HG03558 (cell line): Measurements from ENCODE around the gene DDX52.
"Not testable (repeated sequence)": the region's sequence is repeated elsewhere in the genome, so short reads cannot be mapped to it uniquely, and the experiment has no call there.

Source experiments
- ATAC-seq: cut with Tn5 transposase; IDR thresholded peaks from one replicate; pipeline ENCODE4 v1.9.1; 2021; ENCODE audit warnings: moderate number of reproducible peaks; ENCODE audit not compliant: unreplicated experiment; ENCODE audit errors: extremely low read depth

Gene DDX52, protein sequence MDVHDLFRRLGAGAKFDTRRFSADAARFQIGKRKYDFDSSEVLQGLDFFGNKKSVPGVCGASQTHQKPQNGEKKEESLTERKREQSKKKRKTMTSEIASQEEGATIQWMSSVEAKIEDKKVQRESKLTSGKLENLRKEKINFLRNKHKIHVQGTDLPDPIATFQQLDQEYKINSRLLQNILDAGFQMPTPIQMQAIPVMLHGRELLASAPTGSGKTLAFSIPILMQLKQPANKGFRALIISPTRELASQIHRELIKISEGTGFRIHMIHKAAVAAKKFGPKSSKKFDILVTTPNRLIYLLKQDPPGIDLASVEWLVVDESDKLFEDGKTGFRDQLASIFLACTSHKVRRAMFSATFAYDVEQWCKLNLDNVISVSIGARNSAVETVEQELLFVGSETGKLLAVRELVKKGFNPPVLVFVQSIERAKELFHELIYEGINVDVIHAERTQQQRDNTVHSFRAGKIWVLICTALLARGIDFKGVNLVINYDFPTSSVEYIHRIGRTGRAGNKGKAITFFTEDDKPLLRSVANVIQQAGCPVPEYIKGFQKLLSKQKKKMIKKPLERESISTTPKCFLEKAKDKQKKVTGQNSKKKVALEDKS

DNA sequence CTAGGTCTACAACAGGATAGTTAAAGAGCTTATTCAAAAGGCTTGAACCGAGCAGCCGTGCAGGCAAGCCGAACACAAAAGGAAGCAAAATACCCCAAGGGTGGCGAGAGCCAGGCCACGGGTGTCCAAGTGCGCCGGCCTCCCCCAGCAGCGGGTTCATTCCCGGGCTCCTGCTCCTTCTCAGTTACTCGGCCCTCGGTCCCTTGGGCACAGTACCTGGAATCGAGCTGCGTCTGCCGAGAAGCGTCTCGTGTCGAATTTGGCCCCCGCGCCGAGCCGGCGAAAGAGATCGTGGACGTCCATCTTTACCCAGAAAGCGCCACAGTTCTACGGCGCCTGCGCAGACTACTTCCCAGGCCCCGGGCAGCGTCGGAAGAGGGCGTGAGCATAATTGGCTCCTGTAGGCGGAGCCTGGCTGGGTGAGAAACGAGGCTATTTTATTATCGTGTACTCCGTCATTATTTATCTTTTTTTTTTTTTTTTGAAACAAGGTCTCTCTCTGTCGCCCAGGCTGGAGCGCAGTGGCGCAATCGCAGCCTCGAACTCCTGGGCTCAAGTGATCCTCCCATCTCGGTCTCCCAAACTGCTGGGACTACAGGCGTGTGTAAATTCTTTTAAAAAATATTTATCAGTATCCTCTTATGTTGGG, at the start of gene DDX52:
TSS of gene DDX52 (minus strand) at position 329 of the 649 bp plus-strand sequence. CDS start at position 303, 26 bp downstream.
- ATAC-seq, result no peak

DNA sequence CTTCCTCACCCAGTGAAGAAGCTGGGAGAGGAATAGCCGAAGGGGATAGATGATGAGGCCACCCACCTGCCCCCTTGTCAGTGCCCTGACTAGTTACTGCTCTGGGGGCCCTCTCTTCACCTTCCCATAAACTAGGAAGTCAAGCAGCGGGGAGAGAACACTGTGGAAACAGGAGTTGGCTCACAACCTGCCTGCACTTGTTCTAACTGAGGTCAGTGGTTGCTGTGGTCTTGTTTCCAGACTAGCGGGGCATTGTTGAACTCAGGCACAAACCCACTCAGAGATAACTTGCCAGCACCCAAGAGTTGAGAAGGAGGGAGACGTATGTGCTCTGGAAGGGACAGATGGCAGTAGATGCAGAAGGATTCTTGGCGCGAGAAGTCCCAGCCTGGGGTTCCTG, 48.6 kb upstream of the DDX52 start:
- no peak for ATAC-seq

DNA sequence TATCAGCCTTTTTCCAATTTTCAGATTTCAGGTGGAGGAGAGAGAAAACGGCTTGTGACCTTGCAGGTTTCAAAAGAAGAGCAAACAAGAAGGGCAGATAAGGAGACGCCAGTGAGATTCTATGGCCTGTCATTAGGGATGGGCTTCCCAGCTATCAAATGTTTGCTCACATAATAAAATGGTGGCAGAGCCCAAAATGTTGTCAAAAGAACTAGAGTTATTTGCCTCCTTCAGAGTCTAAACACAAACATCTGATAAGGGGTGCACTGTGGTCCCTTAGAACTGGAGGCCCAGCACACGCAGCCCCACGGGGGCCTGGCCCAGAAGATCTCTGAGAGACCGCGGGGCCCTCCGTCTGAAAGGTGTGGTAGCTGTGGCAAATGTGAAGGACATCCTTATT, 46.1 kb upstream of the DDX52 start:
- ATAC-seq, result no peak

DNA sequence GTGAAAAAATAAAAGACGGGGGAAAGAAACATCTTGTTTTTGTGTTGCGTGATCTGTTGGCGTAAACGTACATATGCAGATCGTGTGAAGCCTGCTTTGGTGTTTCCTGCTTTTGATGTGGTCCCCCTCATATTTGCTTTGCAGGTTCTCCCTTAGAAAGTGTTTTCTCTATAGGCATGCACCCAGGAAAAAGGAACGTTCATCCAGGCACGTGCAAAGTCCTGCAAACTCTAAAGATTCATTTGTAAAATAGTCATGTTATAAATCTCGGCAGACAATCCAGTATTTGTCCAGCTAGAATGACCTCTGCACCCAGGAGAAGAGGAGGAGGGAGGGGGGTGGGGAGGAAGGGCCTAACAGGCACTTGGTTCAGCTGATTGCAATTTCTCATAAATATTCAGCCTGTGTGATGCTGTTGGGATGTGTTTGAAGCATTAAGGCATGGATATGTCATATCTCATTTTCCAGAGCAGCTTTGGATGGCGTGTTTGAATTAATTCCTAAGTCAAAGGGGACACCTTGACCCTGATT, 40.3 kb upstream of the DDX52 start:
- ATAC-seq, result no peak

DNA sequence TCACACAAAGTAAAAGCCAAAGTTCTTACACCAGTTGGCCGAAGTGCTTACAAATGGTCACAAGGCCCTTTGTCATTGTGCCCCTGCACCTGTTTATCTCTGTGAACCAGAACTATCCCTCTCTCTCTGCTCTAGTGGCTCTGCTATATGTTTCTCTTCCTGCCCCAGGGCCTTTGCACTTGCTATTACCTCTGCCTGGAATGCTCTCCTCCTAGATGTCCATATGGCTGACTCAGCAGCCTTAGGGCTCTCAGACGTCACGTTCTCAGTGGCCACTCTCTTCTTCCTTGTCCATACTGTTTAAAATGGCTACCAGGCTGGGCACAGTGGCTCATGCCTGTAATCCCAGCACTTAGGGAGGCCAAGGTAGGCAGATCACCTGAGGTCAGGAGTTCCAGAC, 38.8 kb upstream of the DDX52 start:
- ATAC-seq, result no peak

DNA sequence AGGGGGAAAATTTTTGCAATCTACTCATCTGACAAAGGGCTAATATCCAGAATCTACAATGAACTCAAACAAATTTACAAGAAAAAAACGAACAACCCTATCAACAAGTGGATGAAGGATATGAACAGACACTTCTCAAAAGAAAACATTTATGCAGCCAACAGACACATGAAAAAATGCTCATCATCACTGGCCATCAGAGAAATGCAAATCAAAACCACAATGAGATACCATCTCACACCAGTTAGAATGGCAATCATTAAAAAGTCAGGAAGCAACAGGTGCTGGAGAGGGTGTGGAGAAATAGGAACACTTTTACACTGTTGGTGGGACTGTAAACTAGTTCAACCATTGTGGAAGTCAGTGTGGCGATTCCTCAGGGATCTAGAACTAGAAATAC, 36.7 kb upstream of the DDX52 start:
- not testable (repeated sequence) for ATAC-seq

DNA sequence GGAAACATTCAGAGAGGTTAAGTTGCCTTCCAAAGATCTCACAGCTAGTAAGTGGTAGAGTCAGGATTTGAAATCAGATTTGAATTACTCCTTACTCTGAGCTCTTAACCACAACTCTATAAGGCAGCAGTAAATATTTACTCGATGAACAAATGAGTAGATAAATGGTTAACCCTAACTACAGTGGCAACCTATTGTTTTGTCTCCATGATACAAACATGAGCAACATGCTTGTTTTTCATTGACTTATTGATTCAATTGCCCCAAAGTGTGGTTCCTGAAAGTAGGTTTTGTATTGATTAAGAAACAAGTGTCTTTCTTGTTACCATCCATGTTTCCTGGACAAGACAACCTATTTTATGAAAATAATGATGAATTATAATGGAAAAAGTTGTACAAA, 34.8 kb upstream of the DDX52 start:
- ATAC-seq, result no peak

DNA sequence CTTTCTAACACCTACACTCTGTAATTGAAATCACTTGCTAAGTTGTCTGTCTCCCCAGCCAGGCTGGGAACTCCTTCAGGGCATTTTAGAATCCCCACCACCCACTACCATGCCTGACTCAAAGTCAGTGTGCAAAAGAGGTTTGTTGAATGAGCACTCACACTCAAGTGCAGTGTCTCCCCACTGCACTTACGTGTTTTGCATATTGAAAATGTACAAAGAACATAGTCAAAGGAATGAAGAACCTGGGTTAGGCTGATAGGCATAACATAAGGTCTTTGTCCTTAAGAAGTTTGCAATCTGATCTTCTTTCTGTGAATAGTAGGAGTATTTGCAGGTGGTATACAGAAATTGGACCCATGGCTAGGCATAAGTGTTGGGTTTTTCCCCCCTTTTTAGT, 33.8 kb upstream of the DDX52 start:
- ATAC-seq, result no peak

DNA sequence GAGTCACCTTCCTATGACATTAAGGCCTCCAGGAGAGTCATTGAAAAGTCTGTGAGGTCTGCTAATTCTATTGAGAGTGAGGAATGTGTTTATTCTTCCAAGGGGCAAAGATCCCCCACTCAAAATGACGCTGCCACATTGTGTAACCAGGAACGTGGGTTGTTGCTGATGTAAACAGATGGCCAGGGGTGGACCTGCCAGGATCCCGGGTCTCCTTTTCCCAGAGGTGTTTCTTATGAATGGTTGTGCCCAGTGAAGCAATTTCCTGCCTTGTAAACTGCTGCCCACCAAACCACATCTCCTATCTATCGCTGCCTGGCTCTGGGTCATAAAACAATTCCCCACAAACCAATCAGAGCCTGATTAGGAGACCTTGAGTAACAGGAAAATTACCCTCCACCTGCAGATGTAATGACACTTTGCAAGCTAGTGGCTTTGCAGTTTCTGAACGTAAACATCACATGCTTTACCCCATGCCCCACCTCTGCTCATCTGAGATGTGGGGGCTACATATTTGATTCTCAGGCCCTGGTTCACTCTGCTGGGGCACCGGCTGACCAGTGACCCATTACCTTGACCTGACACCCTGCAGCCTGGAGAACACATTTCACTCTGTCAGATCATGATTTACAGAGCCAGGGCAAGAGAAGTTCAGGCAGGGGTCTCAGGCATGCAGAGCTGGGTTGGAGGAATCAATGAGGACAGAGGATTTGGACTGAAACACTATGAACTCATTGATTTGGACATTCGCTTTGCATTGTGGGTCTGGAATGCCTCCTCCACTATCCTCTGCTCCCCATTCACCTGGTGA, 33.1 kb upstream of the DDX52 start:
- ATAC-seq, result no peak

DNA sequence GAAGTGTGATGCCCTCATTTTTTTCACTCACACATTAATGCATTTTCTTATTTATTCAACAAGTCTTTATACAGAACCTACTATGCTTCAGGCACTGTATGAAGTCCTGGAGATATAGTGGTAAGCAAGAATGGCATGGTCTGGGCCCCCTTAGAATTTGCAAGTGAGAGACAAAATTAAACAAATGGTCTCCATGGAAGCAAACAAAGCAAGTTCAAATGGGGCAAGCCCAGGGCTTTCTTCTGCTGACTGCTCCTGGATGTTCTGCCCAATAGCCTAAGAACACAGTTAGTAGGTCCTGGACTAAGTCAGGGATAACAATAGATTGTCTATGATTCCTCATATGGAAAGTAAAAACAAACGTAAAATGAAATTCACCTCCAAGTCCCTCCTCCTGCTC, 31.3 kb upstream of the DDX52 start:
- no peak for ATAC-seq

DNA sequence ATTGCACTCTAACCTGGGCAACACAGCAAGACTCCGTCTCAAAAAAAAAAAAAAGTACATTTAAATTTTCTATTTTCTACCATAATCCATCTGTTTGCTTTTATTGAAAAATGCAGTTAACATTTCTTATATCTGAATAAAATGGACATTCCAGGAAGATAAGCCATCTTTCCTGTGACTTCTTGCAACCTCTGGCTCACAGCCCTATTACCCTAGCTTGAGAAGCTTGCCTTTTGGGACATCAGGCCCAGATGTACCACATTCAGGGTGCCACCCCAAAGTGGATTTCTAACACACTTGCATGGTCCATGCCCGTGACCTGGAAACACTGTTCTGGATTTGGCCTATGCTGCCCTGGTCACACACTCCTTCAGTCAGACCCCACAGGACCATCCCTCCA, 30.1 kb upstream of the DDX52 start:
- ATAC-seq, result no peak

DNA sequence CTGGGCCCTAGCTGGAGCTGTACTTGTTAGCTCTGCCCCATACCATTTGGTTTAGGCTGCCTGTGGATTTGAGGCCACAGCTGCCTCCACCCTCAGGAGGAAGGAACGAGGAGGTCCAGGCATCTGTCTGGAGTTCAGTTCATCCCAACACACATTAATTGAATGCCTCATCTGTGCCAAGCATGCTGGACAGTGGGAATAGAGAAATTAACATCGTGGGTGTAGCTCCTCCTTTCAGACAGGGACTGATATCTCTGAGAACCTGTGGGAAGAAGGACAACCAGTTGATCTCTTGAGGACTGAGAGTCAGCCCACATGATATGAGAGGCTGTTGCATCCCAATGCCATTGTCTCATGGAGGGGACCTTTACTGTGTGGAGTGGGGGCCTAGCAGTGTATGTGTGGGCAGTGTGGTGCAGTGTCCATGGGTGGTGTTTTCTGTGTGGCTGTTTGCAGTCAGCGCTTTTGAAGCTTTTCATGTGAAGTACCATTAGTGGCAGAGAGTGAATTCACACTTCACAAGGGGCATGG, 29.4 kb upstream of the DDX52 start:
- no peak for ATAC-seq

DNA sequence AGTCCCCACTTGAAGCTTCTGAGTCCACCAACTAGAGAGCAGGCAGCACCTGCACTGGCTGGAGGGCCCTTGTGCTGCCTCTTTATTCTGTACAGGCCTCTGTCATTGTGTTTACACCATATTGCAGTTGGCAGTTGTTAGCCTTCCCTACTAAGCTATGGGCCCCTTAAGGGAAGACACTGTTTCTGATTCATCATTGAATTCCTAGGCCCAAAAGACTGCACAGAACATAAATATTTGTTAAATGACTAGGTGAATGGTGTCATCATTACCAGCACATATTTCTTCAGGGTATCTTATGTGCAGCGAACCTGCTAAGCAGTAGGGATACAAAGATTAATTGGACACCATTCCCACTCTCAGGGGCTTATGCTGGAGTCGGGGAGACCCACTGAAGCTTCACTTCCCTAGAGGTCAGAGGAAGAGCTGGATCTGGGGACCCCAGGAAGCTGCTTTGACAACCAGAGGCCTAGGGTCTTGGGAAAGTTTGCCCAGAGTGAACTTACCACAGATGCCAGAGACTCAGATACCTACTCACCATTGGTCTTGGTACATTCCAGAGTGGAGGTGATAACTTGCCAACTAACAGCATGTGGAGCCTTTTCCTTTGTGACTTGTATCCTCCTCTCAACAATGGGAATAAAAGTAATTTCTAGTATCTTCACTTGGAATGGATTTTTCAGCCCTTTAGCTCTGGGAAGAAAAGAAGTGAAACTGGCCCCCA, 28.7 kb upstream of the DDX52 start:
- no peak for ATAC-seq

DNA sequence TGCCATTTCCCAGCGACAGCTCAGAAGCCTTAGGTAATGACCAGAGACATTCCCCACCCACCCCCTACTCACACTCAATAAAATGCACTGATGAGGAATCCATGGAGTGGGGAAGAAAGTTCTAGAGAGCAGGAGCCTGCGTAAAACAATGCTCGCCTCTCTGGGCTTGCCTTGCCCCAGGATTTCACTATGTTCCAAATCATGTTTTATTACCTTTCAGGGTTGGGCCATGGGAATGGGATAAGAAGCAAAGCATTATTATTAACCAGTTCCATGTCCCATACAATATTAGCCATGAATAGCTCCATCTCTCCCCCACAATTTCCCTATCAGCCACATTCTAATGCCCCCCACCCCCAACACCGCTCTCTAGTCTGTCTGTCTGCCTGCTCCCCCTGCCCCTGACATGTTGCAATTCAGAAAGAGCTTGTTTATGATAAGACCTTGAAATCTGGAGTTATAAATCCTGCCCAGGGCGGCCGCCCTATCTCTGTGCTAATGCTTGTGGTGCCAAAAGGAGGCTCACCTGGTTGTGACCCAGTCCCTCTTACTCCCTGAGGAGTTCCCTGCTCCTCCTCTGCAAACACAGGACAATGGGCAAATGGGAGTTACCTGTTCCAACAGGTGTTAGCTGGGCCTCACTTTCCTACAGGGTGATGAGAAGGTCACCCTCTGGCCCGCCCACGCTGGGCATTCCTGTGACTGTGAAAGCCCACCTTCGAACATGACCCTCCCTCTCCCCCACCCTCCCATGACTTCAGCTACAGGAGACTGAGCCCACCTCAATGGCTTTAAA, 28.0 kb upstream of the DDX52 start:
- no peak for ATAC-seq

DNA sequence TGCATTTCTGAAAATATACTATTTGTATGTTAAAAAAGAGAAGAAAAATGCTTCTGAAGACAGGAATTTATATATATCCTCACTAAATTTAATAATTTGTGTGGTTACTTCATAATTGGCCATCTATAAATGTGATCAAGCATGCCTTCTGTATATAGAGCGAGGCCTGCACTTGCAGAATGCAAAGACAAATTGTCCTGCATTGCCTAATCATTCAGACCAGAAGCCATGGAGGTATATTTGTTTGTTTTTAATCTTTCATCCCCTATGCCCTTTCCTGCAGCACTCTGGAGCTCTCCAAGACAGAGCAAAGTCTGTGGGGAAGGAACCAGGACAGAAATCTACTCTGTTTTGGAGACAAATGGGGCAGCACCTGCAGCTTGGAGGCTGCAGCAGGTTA, 23.8 kb upstream of the DDX52 start:
- ATAC-seq, result no peak

DNA sequence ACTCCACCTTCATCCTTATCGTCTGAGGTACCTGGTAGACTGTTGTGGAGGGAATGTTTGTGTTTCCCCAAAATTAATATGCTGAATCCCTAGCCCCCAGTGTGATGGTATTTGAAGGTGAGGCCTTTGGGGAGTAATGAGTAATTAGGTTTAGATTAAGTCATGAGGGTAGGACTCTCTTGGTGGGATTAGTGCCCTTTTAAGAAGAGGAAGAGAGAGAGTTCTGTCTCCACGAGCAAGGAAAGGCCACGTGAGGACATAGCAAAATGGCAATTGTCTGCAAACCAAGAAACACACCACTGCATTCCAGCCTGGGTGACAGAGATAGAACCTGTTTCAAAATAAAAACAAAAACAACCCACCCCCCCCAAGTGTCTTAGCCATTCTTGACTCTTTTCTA, 21.0 kb upstream of the DDX52 start:
- ATAC-seq, result no peak

DNA sequence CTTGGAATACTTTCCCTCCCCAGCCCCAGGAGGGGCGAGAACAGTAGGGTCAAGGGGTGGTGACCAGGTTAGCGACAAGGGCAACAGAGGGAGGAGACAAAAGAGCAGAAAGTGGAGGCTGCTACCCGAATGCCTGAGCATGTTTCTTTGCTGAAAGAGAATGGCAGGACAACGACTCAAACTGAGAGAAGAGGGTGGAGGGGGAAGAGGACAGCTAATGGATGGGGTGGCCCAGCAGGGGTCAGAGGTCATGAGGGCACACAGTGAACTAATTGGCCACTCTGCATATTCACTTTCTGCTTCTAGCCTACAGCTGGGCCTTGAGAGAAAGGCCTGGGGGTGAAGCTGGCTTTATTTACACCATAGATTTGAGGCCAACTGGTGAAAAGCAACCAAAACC, 19.1 kb upstream of the DDX52 start:
- ATAC-seq, result no peak

DNA sequence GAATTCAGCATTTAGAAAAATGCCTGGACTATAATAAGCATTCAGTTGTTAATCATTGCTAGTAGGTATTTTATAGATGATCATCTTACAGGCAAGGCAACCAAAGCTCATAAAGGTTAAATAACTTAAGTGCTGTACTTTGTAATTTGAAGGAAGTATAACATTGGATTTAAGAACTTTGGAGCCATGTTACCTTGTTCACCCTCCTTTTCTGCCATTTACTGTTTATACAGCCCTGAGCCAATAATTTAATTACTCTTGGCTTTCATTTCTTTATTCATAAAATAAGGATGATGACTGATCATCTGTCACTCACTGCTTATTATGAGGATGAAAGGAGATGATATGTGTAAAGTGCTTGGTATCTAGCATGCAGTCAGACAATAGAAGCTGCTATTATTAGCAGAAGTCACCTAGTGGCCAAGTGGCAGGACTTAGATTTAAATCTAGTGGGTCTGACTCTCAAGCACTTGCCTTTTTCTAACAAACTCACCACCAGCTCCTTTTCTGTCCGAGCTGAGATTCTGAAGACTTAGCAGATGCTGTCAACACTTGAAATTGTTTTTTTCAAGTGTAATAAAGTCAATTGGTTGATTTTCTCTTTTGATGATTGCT, 18.3 kb upstream of the DDX52 start:
- no peak for ATAC-seq
